ES-I3 (cell line): ENCODE measurements around the gene POGZ.

Source experiments
- H3K36me3 ChIP-seq: 2 replicates; pipeline ENCODE4 v1.6.1; 2013; ENCODE audit warnings: mild to moderate bottlenecking, low read length, control low read depth, moderate library complexity; ENCODE audit not compliant: insufficient read depth
- H3K4me1 ChIP-seq: 2 replicates; pipeline ENCODE4 v1.6.1; 2013; ENCODE audit warnings: mild to moderate bottlenecking, control low read depth, low read length; ENCODE audit not compliant: insufficient read depth
- H3K9ac ChIP-seq: 2 replicates; pipeline ENCODE4 v1.6.1; 2013; ENCODE audit warnings: low read depth, mild to moderate bottlenecking, low read length, moderate library complexity
- H3K9me3 ChIP-seq: 2 replicates; pipeline ENCODE4 v1.6.1; 2013; ENCODE audit warnings: mild to moderate bottlenecking, low read length, moderate library complexity; ENCODE audit not compliant: control insufficient read depth, insufficient read depth

Gene POGZ

GRCh38 chr1:151368393-151369301 lies 90.6 kb downstream of the POGZ start:
- H3K4me1 ChIP-seq, result peaks cover 7% of the 10 kb centered on the region; the same call in 1 of the 2 replicates
- no peaks in the 10 kb centered on the region for H3K9me3 ChIP-seq
- no peak overlapping the region for H3K9ac ChIP-seq
- no peaks in the 10 kb centered on the region for H3K36me3 ChIP-seq

- no peak overlapping the region for H3K9ac ChIP-seq
- H3K9me3 ChIP-seq, result no peaks in the 10 kb centered on the region
These were observed 91.5 kb downstream of the POGZ start for GRCh38 chr1:151367658-151368392.

GRCh38 chr1:151364996-151365395 lies 94.3 kb downstream of the POGZ start:
- no peaks in the 10 kb centered on the region for H3K4me1 ChIP-seq

More at GRCh38 chr1:151367658-151368392, 91.5 kb downstream of the POGZ start:
- Histone ChIP-seq H3K4me1 (peaks cover 7% of the 10 kb centered on the region; the same call in 1 of the 2 replicates), H3K36me3 (no peaks in the 10 kb centered on the region)

GRCh38 chr1:151362308-151363155 lies 96.8 kb downstream of the POGZ start:
- no peaks in the 10 kb centered on the region for H3K4me1 ChIP-seq
- no peaks in the 10 kb centered on the region for H3K36me3 ChIP-seq
- H3K9me3 ChIP-seq, result peaks cover 5% of the 10 kb centered on the region; the same call in 1 of the 2 replicates
- no peak overlapping the region for H3K9ac ChIP-seq

More at GRCh38 chr1:151364996-151365395, 94.3 kb downstream of the POGZ start:
- Histone ChIP-seq H3K9ac (no peak overlapping the region), H3K9me3 (peaks cover 5% of the 10 kb centered on the region; the same call in 1 of the 2 replicates), H3K36me3 (no peaks in the 10 kb centered on the region)

GRCh38 chr1:151361883-151362282 lies 97.4 kb downstream of the POGZ start:
- Histone ChIP-seq H3K9me3 (peaks cover 5% of the 10 kb centered on the region; the same call in 1 of the 2 replicates), H3K9ac (no peak overlapping the region), H3K36me3 (no peaks in the 10 kb centered on the region), H3K4me1 (no peaks in the 10 kb centered on the region)

GRCh38 chr1:151356696-151357095 lies 102.6 kb downstream of the POGZ start:
- Histone ChIP-seq H3K9me3 (no peaks in the 10 kb centered on the region; the same call in 1 of the 2 replicates), H3K9ac (no peak overlapping the region), H3K4me1 (no peaks in the 10 kb centered on the region), H3K36me3 (no peaks in the 10 kb centered on the region)
